ENCODE measurements around the gene HOTAIR.

Gene HOTAIR

GRCh38 chr12:53974084-53975063, at the start of gene HOTAIR:
HOTAIR (minus strand) TSS chr12:53974954.
- no peak for DNase-seq

- no peak for DNase-seq
Observed at GRCh38 chr12:54024127-54024526, 49.4 kb upstream of the HOTAIR start.

- no peak for DNase-seq
Observed at GRCh38 chr12:54022960-54023884, 48.5 kb upstream of the HOTAIR start.

GRCh38 chr12:54021432-54022013, 46.8 kb upstream of the HOTAIR start:
- DNase-seq: no peak

GRCh38 chr12:54020591-54021405, 46.0 kb upstream of the HOTAIR start:
- no peak for DNase-seq

- no peak for DNase-seq
Observed at GRCh38 chr12:54019924-54020590, 45.3 kb upstream of the HOTAIR start.

GRCh38 chr12:54019091-54019811, 44.5 kb upstream of the HOTAIR start:
- DNase-seq: no peak

GRCh38 chr12:54018468-54018984, 43.8 kb upstream of the HOTAIR start:
- no peak for DNase-seq

- peak; percentile 50 to 63 for DNase-seq
Observed at GRCh38 chr12:54017878-54018467, 43.2 kb upstream of the HOTAIR start.

- DNase-seq: no peak
Observed at GRCh38 chr12:54017027-54017788, 42.5 kb upstream of the HOTAIR start.

GRCh38 chr12:54016478-54016964, 41.8 kb upstream of the HOTAIR start:
- no peak for DNase-seq

GRCh38 chr12:54016051-54016450, 41.3 kb upstream of the HOTAIR start:
- no peak for DNase-seq

GRCh38 chr12:54015018-54015931, 40.5 kb upstream of the HOTAIR start:
- no peak for DNase-seq

GRCh38 chr12:54014377-54015017, 39.7 kb upstream of the HOTAIR start:
- DNase-seq: no peak

GRCh38 chr12:54012631-54013409, 38.1 kb upstream of the HOTAIR start:
- no peak for DNase-seq

GRCh38 chr12:54011665-54012532, 37.1 kb upstream of the HOTAIR start:
- DNase-seq: no peak

Measured in stimulated activated CD4-positive, alpha-beta T cell treated with anti-CD3 and anti-CD28 coated beads, Interleukin-2, amount 100 ng/mL, for 48 hours (primary cell).